Activated naive CD4-positive, alpha-beta T cell treated with Interleukin-2 at 50 U/mL for 16 hours (primary cell): ENCODE data around the gene GTPBP2.

Source experiments
- DNase-seq: peaks from one replicate; pipeline ENCODE4 v3.0.0-alpha.2; 2020

GTPBP2 gene

GRCh38 chr6:43572015-43572414, 57.0 kb downstream of the GTPBP2 start:
- no peak for DNase-seq

- DNase-seq, result no peak
Measured at GRCh38 chr6:43570876-43571441, 58.1 kb downstream of the GTPBP2 start.
